Upper lobe of left lung (tissue), 6 donors: ENCODE measurements around the gene TRMT13. TPM values are rescaled to one million over a fixed set of nuclear protein-coding genes. Genes with fewer than 3 reads are reported as not detected.

ENCODE experiments used
- ATAC-seq, 2 donors: fragments of 200-7000 bp; cut with Tn5 transposase; one replicate each; pipeline ENCODE4 v1.9.1; 2022; ENCODE audit warnings: mild to moderate bottlenecking in 2 of 2, moderate library complexity in 2 of 2; ENCODE audit not compliant: low FRiP score in 2 of 2
- DNase-seq, 2 donors: peaks; one replicate each; pipeline ENCODE4 v3.0.0-alpha.2; 2019 to 2020
- H3K27ac ChIP-seq, 4 donors: fragments of 200-600 bp; sonication (generic); one replicate each; pipeline ENCODE4 v1.5.1; 2016 to 2019
- H3K27me3 ChIP-seq, 4 donors: fragments of 200-600 bp; sonication (generic); one replicate each; pipeline ENCODE4 v1.5.1; 2017 to 2019
- H3K36me3 ChIP-seq, 4 donors: fragments of 200-600 bp; sonication (generic); one replicate each; pipeline ENCODE4 v1.5.1; 2016 to 2019
- H3K4me1 ChIP-seq, 4 donors: fragments of 200-600 bp; sonication (generic); one replicate each; pipeline ENCODE4 v1.5.1; 2018 to 2019
- H3K4me3 ChIP-seq, 4 donors: fragments of 200-600 bp; sonication (generic); one replicate each; pipeline ENCODE4 v1.5.1; 2017 to 2019; ENCODE audit warnings: mild to moderate bottlenecking in 2 of 4, moderate library complexity in 1 of 4
- H3K9me3 ChIP-seq, 4 donors: fragments of 200-600 bp; sonication (generic); one replicate each; pipeline ENCODE4 v1.5.1; 2018 to 2019
- EP300 ChIP-seq, 4 donors: sonication (generic); formaldehyde crosslinking; IDR thresholded peaks; one replicate each; pipeline ENCODE4 v1.5.1; 2017; ENCODE audit warnings: antibody characterized with exemption in 4 of 4, control low read depth in 2 of 4
- POLR2A ChIP-seq, 4 donors: fragments of 450-650 bp; IDR thresholded peaks; one replicate each; pipeline ENCODE4 v1.5.1; 2016 to 2017; ENCODE audit warnings: antibody characterized with exemption in 4 of 4, mild to moderate bottlenecking in 2 of 4
- POLR2AphosphoS5 ChIP-seq, 2 donors: sonication (generic); formaldehyde crosslinking; IDR thresholded peaks; one replicate each; pipeline ENCODE4 v1.5.1; 2017; ENCODE audit warnings: antibody characterized with exemption in 2 of 2
- WGBS, 2 donors: methylation state at CpG; one replicate each; pipeline ENCODE4 v1.1.5; 2017 to 2018; 5-methylcytosine and 5-hydroxymethylcytosine counted together
- total RNA-seq, 6 donors: library from RNA; depleted of rRNA in 4 of 6; stranded (reverse); fragments of >200 nt in 4 of 6; gene quantifications; one replicate each; pipeline versions ENCODE4 v1.1.0 to v1.2.1, GENCODE V29; 2016 to 2021
- TF ChIP-seq, protein P1 (sequence below), 6 experiments: fragments of 450-650 bp in 4 of 6; fragments of 200-600 bp in 2 of 6; sonication (generic) in 2 of 6; IDR thresholded peaks; one replicate each; pipeline ENCODE4 v1.5.1; 2016 to 2019; ENCODE audit warnings: antibody characterized with exemption in 6 of 6
- donor health status: DM: no; HTN: no; CAD: no; lungs with moderate emphysema.
- donor health status: DM: no; HTN: yes; CAD: no; lungs with severe emphysema.

TRMT13 gene
- total RNA-seq, 6 donors from 2014 or later = 7.1 to 22.2 (median 11.6) TPM

- H3K27me3 ChIP-seq = no peaks in the 10 kb centered on the region
- DNase-seq (no peak), ATAC-seq (no peak)
- TF ChIP-seq POLR2A (IDR thresholded peaks at IDR 0.05) = no peak
- TF ChIP-seq POLR2AphosphoS5 (IDR thresholded peaks at IDR 0.05) = no peak
- no peak for TF ChIP-seq EP300 (IDR thresholded peaks at IDR 0.05)
- TF ChIP-seq, protein P1, sequence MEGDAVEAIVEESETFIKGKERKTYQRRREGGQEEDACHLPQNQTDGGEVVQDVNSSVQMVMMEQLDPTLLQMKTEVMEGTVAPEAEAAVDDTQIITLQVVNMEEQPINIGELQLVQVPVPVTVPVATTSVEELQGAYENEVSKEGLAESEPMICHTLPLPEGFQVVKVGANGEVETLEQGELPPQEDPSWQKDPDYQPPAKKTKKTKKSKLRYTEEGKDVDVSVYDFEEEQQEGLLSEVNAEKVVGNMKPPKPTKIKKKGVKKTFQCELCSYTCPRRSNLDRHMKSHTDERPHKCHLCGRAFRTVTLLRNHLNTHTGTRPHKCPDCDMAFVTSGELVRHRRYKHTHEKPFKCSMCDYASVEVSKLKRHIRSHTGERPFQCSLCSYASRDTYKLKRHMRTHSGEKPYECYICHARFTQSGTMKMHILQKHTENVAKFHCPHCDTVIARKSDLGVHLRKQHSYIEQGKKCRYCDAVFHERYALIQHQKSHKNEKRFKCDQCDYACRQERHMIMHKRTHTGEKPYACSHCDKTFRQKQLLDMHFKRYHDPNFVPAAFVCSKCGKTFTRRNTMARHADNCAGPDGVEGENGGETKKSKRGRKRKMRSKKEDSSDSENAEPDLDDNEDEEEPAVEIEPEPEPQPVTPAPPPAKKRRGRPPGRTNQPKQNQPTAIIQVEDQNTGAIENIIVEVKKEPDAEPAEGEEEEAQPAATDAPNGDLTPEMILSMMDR (IDR thresholded peaks at IDR 0.05) = no peak
- H3K9me3 ChIP-seq = no peaks in the 10 kb centered on the region
- peaks cover 0 to 77% (median 46%) of the 10 kb centered on the region in 4 donors for H3K36me3 ChIP-seq
- no peak overlapping the region for H3K27ac ChIP-seq
- 89 to 92% methylated on average over 4 of the region's 4 CpGs for WGBS, 2 donors
- no peak overlapping the region for H3K4me3 ChIP-seq
- no peaks in the 10 kb centered on the region for H3K4me1 ChIP-seq
These were observed 14.9 kb downstream of the TRMT13 start for GRCh38 chr1:100147875-100148274.

DNA sequence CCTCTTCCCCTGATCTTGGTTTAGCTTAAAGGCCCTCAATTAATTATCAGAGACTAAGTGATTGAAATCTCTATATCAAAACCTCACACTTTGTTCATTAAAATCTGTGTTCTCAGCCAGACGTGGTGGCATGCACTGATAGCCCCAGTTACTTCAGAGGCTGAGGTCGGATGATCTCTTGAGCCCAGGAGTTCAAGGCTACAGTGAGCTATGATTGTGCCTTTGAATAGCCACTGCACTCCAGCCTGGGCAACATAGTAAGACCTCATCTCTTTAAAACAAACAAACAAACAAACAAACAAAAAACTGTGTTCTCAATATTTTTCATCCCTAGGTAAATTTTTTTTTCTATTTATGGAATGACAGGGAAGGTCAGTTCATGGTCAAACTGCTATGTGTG is 18.7 kb downstream of the TRMT13 start:
- Histone ChIP-seq H3K4me1 (no peaks in the 10 kb centered on the region), H3K27ac (no peak overlapping the region), H3K4me3 (no peak overlapping the region), H3K36me3 (peaks cover 0 to 39% (median 18%) of the 10 kb centered on the region in 4 donors), H3K27me3 (no peaks in the 10 kb centered on the region), H3K9me3 (no peaks in the 10 kb centered on the region)
- WGBS, 2 donors = 73 to 76% methylated on average over 2 of the region's 2 CpGs
- no peak for TF ChIP-seq POLR2AphosphoS5 (IDR thresholded peaks at IDR 0.05)
- TF ChIP-seq, protein P1 (IDR thresholded peaks at IDR 0.05) = no peak
- no peak for TF ChIP-seq POLR2A (IDR thresholded peaks at IDR 0.05)
- TF ChIP-seq EP300 (IDR thresholded peaks at IDR 0.05) = no peak
- ATAC-seq = no peak
- no peak for DNase-seq

DNA sequence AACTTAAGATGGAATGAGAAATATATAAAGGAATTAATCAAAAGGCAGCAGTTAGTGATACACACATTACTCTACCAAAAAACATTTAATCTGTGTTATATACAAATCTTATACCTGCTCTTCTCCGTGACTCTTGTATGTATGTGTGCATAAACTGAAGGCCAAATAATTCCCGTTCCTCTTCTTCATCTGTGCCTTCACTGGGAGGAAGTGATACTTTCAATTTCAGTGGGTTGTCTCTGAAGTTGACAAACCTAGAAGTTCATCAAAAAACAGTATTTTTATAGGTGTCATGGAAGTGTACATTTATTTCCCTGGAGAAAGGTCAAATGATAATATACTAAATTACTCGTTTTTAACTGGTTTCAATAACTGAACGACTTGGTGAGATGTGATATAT is 19.3 kb downstream of the TRMT13 start:
- Histone ChIP-seq H3K27ac (no peak overlapping the region), H3K9me3 (no peaks in the 10 kb centered on the region), H3K36me3 (peaks cover 0 to 33% (median 14%) of the 10 kb centered on the region in 4 donors), H3K4me3 (no peak overlapping the region), H3K27me3 (no peaks in the 10 kb centered on the region), H3K4me1 (no peaks in the 10 kb centered on the region)
- DNase-seq (no peak), ATAC-seq (no peak)
- TF ChIP-seq, protein P1 (IDR thresholded peaks at IDR 0.05) = no peak
- TF ChIP-seq POLR2A (IDR thresholded peaks at IDR 0.05) = no peak
- TF ChIP-seq POLR2AphosphoS5 (IDR thresholded peaks at IDR 0.05) = no peak
- TF ChIP-seq EP300 (IDR thresholded peaks at IDR 0.05) = no peak
- WGBS, 2 donors = 70 to 72% methylated on average over 4 of the region's 4 CpGs

DNA sequence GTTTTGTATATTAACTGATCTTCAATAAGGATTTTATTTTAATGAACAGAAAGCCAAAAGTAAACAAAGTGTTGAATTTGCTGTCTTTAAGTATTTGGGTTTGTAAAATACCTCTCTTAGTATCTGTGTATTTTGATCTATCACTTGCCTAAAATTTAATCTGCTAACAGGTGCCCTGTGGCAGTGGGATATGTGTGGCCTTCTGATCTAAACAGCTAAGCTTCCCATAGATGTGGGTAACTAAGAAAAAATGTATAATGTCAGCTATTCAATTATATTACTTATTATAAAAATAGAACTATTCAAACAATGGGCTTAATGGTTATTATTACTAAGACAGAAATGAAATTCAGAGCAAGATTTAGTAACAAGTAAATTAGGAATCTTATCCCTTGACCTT is 29.9 kb downstream of the TRMT13 start:
- Histone ChIP-seq H3K27me3 (no peaks in the 10 kb centered on the region), H3K4me3 (no peak overlapping the region), H3K4me1 (no peaks in the 10 kb centered on the region), H3K36me3 (no peaks in the 10 kb centered on the region), H3K9me3 (no peaks in the 10 kb centered on the region), H3K27ac (no peak overlapping the region)
- ATAC-seq (no peak), DNase-seq (no peak)
- TF ChIP-seq EP300 (IDR thresholded peaks at IDR 0.05) (no peak), POLR2AphosphoS5 (IDR thresholded peaks at IDR 0.05) (no peak), POLR2A (IDR thresholded peaks at IDR 0.05) (no peak)
- TF ChIP-seq, protein P1 (IDR thresholded peaks at IDR 0.05) = no peak

GRCh38 chr1:100164216-100164615 is 31.3 kb downstream of the TRMT13 start:
- H3K36me3 ChIP-seq = no peaks in the 10 kb centered on the region
- H3K9me3 ChIP-seq = no peaks in the 10 kb centered on the region
- DNase-seq (no peak), ATAC-seq (peak in 1 of 2 donors; percentile 41)
- no peaks in the 10 kb centered on the region for H3K4me1 ChIP-seq
- WGBS, 2 donors = 74 to 77% methylated on average over 2 of the region's 2 CpGs
- TF ChIP-seq, protein P1 (IDR thresholded peaks at IDR 0.05) = no peak
- TF ChIP-seq POLR2A (IDR thresholded peaks at IDR 0.05) (no peak), EP300 (IDR thresholded peaks at IDR 0.05) (no peak), POLR2AphosphoS5 (IDR thresholded peaks at IDR 0.05) (no peak)
- no peak overlapping the region for H3K4me3 ChIP-seq
- no peak overlapping the region for H3K27ac ChIP-seq
- no peaks in the 10 kb centered on the region for H3K27me3 ChIP-seq
